GM18861 (cell line): ENCODE results near the gene ZSWIM6.

Experiments used
- ATAC-seq: cut with Tn5 transposase; IDR thresholded peaks from one replicate; pipeline ENCODE4 v1.9.1; 2021; ENCODE audit not compliant: unreplicated experiment

ZSWIM6 gene

DNA sequence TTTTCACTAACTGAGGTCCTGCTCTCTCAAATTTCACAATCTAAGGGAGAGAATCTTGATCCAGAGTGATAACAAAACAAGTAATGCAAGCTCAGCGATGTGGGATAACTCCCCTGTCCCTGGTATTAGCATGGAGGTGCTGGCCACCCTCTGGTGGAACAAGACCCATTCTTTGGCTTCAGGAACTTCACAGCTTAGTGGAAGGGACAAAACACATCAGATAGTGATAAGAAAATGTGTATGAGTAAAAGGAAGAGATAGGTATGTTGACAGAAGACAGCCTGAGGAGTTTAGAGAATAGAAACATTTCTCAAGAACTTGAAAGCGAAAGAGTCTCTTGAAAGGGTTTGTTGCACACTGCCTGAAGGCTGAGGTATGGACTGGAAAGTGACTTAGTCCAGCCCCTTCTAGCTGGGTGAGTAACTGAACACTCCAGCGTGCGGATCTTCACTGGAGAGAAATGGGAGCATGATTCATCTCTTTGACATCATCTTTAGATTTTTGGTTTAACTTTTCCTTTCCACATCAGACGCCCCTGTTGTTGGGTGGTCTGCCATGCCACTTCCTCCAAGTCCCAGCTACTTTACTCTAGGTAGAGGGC lies 25.4 kb upstream of the ZSWIM6 start:
- no peak for ATAC-seq

DNA sequence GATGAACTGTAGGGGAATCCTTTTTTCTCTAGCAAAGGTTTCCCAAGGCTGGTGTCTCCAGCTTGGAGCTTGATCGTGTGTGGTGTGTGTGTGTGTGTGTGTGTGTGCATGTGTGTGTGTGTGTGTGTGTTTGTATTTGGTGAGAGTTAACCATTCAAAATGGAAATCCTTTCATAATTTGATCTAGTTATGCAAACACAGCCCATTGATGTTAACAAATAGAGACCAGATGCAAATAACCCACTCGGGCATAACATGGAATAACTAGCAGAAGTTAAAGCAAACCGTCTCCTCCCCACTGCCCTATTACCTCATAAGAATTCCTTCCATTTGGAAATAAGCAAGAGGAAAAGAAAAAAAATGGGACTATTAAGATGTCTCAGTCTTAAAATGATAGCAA lies 24.9 kb upstream of the ZSWIM6 start:
- ATAC-seq: no peak

DNA sequence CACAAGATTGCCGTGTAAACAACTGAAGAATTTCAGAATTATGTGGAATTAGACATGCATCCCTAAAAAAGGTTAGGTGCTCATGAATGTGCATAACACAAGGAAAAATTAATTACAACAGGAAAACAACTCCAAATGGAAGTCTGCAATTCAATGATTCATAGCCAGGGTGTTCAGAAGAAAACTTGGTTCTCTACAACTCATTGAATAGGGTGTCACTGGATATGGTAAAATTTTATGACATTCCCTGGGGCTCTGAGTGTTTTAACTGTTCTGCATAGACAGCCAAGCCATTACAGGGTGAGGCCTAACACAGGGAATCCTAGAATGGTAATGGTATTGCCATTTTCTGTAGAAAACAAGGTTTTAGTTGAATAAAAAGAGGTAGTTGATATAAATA lies 24.4 kb upstream of the ZSWIM6 start:
- ATAC-seq: no peak

DNA sequence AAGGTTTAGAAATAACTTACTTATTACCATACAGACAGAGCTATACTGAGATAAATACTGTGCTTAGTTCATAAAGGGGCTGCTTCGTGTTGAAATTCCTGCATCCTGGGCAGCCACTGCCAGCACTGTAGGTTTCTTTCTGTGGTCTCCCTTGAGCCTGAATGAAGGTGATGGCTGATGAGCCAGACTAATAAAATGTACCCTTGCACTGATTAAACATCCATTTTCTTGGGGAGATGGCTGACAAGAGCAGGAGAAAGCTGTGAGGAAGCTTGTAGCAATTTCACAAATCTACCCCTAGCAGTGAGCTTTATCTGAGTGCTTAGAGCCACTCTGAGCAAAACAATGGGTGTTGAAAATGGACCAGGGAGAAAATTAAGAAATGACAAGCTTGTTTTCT lies 23.3 kb upstream of the ZSWIM6 start:
- no peak for ATAC-seq

DNA sequence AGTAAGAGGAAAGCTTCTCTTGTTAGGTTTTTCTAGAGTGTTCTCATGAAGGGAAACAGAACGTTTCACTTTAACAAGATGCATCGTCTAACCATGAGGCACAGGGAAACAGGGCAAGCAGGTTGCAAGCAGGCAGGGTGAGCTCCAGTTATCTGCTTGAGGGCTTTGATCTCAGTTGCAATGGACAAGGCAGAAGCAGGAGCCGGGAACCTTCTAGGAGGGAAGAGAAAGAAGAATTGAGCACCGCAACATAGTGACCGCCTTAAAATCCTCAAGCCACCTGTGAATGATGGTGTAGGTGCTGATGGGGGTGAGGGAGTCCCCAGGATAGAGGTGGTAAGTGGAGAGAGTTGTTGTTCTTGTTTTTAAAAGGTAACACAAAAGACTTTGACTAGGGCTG lies 22.9 kb upstream of the ZSWIM6 start:
- no peak for ATAC-seq

DNA sequence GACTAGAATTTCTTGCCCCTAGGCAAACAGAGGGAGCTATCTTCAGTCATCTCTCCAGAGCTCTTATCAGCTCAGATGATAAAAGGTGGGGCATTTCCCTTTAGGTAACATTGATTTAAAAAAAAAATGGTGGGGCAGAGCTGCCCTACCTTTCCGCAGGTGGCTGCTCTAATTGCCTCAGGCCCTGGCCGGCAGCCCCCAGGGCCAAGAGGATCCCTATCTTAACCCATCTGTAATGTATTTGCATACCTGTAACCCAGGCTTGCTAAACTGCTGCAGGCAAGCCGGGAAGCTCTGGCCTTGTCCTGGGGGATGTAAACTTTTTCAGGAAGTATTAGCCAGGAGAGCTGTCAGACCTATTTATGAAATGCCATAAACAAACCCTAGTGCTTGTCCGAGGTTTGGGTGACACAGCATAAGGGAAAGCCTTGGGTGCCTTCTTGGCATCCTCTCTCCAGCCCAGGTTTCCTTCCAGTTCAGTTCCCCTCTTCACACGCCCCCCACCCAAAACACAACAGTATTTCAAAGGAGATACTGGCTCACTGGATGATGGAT lies 20.9 kb upstream of the ZSWIM6 start:
- ATAC-seq: no peak

DNA sequence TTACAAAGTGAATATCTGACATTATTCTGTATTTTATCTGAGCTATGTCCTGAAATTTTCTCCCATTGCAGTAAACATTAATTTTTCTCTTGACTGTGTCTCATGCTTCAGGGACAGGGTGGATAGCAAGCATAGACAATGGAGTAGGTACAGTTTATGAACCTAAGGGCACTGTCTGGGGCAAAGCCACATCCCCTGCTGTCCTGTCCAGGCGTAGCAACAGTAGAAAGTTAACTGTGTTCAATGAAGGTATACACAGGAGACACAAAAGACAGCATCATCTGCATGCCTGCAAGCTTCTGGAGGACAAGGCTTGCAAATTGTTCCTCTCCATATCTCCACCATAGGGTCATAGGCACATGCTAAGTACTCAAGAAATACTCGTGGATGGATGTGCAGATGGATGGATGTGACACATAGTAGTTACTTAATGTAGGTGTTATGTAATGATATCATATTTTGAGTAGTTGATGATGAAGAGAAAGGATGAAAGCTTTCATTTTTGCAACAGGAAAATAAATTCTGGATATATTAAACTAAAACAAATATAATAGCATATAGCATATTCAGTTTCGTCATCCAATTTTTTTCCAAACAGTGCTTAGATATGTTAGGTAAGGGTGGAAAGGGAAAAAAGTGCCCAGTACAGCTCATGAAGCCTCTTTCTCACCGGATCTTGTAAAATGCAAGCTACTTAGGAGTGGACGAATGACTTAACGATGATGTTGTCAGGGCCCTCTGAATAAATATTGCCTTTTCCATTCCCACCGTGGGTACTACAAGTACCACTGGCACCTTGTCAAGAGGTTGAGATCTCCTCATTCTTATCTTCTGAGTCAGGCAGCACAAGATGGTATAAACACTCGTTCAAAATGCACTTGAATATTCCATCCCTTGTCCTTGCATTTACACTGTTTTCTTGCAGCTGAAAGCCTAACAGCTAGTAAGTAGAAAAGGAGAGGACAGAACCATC lies 19.9 kb upstream of the ZSWIM6 start:
- ATAC-seq: no peak

DNA sequence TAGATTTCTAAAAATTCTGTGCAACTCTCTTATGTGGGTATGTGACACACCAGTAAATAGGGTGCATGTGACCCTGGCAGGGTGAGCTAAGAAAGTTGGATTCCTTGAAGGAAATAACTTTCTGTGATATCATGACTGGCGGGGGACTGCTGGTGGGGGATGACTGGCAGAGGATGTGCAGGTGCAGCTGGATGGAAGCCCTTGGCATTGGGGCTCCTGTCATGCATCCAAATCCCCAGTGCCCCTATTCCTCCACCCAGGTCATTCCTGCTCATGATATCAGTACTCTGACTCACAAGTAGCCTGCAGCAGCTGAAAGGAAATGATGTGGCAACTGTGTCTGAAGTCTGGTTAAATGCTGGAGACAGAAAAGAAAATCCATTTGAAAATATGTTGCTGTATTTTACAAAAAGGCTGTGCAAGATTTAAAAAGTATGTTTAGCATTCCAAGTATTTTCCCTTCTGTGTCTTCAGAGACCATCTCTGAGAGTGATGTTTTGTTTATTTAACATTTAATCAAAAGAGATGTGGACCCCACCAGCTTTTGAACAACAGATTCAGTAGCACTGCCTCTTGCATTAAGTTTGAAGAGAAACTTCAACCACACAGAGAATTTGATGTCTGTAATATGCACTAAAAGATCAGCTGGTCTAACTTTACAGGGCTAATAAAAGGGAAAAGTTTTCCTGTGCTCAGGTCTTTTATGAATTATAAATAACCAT lies 17.9 kb upstream of the ZSWIM6 start:
- ATAC-seq: no peak

DNA sequence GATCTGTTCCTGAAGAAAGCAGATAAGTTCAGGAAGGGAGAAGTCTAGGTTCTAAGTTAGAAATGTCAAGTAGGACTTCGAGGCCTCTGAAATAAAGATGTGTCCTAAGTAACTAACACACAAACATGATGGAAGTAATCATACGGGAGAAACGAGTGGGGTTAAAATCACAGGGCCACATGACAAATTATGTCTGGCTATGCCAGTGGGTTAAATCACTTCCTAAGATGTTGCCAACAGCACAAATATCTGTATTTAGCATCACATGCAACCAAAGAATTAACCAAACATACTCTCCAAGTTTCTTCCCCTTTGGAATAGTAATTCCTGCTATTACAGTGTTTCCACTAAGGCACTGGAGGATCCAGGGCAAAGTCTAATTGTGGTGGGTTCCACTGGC lies 13.7 kb upstream of the ZSWIM6 start:
- ATAC-seq: no peak

DNA sequence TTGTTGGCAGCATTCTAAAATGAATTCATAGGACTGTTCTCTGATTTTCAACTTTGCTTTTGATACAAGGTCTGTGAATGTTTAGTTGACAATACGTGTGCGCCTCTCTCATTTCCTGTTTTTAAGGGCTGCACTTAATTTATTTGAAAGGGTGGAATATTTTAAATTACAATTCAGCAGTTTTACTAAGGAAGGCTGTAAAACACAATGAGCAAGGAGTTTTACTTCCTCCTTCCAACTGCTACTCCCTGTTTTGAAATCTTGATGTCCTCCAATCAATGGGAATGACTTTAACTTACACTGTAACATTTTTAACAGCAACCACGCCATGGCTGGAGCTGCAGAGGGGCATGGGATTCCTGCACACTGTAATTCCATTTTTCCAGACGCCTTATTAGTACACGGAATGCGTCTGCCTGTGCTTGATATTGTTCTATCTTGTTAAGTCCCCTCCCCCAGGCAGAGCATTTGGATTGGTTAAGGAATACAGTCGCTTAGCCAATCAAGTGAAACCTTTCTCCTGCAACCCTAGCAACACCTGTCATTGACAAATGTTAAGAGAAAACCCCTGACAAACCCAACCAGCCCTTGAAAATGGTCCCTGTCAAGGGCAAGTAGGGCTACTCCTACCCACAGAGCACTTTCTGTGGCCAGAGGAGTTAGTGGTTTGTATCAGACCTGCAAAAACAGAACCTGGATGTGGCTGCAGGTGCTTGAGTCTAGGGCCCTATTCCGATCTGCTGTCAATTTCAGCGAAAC lies 12.5 kb upstream of the ZSWIM6 start:
- peak; percentile 97 for ATAC-seq

DNA sequence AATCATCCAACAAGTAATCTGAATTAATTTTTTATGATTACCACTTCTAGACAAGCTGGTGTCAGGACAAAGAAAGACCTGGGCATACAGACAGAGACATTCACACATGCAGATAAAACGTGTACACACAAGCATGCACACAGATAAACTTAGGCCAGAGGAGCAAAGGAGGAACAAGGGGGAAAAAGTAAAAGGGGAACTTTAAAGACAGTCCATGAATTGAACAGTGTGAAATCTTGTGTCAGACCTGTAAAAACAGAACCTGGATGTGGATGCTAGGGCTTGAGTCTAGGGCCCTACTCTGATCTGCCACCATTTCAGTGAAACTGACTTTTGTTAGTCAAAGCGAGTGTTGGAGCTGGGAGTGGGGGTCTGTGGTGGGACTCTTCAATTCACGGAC lies 11.2 kb upstream of the ZSWIM6 start:
- ATAC-seq: no peak

DNA sequence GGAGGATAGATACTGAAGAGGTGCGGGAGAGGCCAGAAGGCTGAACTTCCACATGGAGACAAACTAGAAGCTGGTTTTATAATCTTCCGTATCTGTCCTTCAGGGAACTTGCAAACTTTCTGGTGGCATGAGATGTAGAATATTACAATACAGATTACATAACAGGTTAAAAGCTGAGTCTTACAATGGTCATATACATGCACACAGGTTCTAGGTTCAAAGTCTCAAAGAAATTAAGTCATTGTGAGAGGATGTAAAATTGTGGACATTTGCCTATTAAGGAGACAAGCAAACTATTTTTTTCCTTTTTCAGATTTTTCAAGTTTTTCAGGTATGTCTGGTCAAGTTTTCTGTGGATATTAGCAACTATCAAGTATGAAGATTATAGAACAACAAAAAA lies 10.4 kb upstream of the ZSWIM6 start:
- ATAC-seq: no peak

DNA sequence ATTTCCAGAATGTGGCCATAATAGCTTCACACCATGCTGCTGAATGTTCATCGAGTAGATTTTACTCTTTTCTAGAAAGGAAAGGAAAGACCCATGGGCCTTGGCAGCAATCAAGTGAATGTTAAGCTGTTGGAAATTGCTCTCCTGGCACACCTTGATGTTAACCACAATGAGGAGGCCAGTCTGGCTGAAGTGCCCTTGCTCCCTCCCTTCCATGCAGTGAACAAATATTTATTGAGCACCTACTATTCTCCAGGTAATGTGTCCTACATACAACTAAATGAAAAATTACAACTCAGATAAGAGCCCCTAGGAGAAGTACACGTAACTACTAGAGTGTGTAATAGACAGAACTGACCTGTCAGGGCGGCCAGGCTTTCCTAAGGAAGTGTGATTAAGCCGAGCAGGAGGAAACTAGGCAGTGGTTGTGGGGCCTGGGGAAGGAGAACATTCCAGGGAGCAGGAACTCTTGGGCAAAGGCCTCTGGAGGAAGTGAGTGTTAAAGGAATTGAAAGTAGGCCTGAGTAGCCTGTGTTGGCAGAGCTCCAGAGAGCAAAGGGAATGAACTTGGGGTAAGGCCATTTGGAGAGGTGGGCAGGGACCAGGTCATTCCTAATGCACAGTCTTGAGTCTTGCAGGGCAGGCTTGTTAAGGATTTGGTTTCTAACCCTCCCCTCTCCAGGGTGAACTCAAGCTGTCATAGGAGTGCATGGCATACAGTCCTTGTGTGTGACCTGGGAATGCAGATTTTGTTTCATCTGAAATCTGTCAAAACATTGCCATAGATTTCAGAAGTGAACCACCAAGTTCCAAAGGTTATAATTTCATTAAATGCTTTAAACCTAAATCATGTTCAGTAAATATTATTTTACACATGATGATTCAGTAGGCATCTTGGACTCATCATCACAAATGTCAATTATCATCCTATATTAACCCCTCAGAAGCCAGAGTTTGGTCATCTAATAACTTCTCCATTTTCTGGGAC lies 9.0 kb upstream of the ZSWIM6 start:
- ATAC-seq: no peak

DNA sequence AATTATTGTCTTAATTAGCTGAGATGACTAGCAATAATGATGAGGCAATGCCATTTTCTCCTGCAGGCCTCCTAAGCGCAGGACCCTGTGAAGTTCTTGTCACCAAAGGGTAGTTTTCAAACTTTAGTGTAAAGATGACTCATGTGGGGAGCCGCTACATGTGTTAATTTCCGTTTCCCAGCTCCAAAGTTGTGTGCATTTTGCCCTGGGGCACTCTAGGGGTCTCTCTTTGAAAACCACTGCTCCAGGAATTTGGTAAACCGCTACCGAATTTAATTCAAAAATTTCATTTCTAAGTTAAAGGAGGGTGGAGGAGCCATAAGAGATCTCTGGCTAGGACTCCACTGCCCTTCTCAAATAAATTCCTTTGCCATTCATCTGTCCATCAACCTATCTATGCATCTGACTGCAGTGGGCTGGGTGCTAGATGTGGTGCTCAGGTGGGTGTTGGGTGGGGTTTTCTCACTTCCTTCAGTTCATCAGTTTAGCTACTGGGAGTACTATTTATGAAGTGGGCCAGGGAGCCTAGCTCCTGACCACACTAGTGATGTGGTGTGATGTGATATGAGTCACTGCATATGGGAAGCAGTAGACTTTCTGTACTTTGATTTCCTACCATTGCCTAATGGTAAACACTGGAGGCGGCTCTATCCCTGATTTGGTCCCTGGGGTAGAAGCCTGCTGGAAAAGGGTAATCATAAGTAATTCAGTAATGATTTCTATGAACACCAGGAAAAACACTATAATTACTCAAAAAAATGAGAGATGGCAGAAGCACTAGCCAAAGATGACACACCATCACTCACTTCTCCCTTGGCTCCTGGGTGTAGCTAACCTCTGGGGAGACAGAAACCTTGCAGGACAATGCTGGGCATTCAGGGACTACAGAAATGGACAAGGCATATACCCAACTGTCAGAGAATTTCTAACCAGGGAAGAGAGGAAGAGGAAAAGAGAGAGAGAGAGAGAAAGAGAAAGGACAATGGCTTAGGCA lies 4.0 kb upstream of the ZSWIM6 start:
- ATAC-seq: no peak

DNA sequence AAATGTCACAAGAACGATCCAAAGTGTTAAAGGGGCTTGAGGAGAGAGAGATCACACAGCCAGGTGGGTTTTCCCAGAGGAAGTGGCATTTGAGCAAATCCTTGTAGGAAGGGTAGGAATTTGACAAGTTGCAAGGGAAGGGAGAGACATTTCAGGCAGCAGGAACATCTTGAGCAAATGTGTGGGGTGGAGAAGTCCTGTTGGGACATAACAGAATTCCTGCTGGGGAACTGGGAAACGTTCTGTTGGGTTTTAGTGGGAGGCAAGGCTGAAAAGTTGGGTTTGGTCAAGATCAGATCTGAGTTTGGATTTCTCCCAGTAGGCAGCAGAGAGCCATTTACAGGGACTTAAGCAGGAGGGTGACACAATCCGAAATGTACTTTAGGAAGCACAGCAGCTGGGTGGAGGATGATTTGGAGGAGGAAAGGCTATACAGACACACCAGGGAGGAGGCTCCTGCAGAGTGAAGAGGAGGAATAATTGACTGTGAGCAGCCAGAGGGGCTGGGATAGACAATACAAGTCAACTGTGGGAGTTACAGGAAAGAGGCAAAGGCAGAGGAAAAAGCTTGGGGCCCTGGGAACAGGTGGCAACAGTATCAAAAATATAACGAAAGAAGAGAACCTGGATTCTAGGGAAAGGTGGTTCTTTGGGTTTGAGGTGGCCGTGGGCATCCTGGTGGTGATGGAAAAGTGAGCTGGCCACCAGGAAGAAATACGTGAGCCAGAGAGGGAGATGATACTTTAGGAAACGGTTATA lies 3.1 kb upstream of the ZSWIM6 start:
- ATAC-seq: no peak

DNA sequence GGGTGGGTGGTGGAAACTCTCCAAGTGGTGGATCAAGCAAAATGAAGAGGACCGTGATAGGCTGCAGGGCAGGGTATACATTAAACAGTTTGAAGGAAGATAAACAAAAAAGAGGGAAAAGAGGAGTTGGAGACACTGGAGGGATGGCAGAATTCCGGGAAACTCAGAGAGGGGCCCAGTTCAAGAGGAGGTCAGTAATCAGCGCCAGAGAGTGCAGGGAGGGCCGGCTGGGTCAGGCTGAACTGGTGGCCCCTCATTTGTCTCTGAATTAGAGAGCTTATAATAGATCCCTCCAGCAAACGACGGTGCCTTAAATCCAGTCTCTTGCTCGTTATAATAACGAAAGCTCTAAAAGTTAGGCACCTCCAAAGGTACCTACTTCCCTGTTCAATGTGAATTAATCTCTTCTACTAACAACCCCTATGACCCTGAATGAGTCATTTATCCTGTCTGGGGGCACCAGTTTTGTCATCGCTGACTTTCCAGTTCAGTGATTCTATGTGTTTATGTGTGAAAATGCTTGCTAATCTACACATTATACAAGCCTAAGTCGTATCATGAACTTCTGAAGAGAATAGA lies 2.4 kb upstream of the ZSWIM6 start:
- ATAC-seq: no peak

DNA sequence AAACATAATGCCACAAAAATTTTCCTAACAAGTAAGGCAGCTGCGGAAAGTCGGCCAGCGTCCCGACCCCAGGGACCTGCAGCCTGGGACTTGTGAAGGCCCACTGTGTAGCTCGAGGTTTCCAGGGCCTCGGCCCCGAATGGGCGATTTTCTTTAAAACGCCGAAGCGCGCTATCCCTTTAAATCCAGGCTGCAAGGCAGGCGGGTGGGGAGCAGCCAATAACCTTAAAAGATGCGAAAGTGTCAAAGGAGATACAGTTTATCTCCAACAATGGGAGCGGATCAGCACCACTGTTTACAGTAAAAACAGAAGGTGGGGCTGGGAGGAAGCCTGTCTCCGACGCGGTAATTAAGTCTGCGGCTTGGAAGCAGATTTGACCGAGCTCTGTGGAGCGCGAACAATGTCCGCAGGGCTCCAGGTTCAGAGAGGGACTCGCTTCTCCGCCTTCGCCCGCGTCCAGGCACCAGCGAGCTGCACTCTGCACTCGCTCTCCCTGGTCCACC lies 1.7 kb upstream of the ZSWIM6 start:
- no peak for ATAC-seq
